Tibial nerve (tissue), 4 donors: Measurements from ENCODE around the gene MRPS2. TPM values are rescaled to one million over a fixed set of nuclear protein-coding genes. Genes with fewer than 3 reads are reported as not detected.
"Not testable (repeated sequence)": the region's sequence is repeated elsewhere in the genome, so short reads cannot be mapped to it uniquely, and the experiment has no call there.

ENCODE experiments used
- DNase-seq, 2 donors: peaks; one replicate each; pipeline ENCODE4 v3.0.0-alpha.2; 2019; ENCODE audit warnings: low spot score in 2 of 2
- H3K27ac ChIP-seq, 4 donors: fragments of 200-600 bp; sonication (generic) in 3 of 4; one replicate each; pipeline ENCODE4 v1.5.1; 2017 to 2019; ENCODE audit warnings: mild to moderate bottlenecking in 1 of 4
- H3K27me3 ChIP-seq, 2 donors: fragments of 200-600 bp; sonication (generic) in 1 of 2; one replicate each; pipeline versions ENCODE4 v1.5.1 to v1.6.0; 2017 to 2019
- H3K36me3 ChIP-seq, 3 donors: fragments of 200-600 bp; sonication (generic); one replicate each; pipeline ENCODE4 v1.5.1; 2018 to 2019
- H3K4me1 ChIP-seq, 4 donors: fragments of 200-600 bp; sonication (generic) in 3 of 4; one replicate each; pipeline ENCODE4 v1.5.1; 2017 to 2019
- H3K4me3 ChIP-seq, 4 donors: fragments of 200-600 bp; sonication (generic) in 3 of 4; one replicate each; pipeline ENCODE4 v1.5.1; 2017 to 2019; ENCODE audit warnings: mild to moderate bottlenecking in 1 of 4, moderate library complexity in 1 of 4
- H3K9me3 ChIP-seq, 4 donors: fragments of 200-600 bp; sonication (generic) in 3 of 4; one replicate each; pipeline ENCODE4 v1.5.1; 2017 to 2019
- CTCF ChIP-seq, 5 experiments: fragments of 200-600 bp in 3 of 5; fragments of 450-650 bp in 2 of 5; sonication (generic) in 3 of 5; IDR thresholded peaks; one replicate each; pipeline ENCODE4 v1.5.1; 2016 to 2019; ENCODE audit warnings: antibody characterized with exemption in 5 of 5, mild to moderate bottlenecking in 3 of 5, moderate library complexity in 2 of 5
- EP300 ChIP-seq, 2 donors: sonication (generic); formaldehyde crosslinking; IDR thresholded peaks; one replicate each; pipeline ENCODE4 v1.6.1; 2017; ENCODE audit warnings: antibody characterized with exemption in 2 of 2, mild to moderate bottlenecking in 1 of 2
- POLR2A ChIP-seq, 2 donors: fragments of 450-650 bp; IDR thresholded peaks; one replicate each; pipeline ENCODE4 v1.6.1; 2017; ENCODE audit warnings: antibody characterized with exemption in 2 of 2, mild to moderate bottlenecking in 2 of 2, moderate library complexity in 2 of 2
- WGBS, 2 donors: methylation state at CpG; one replicate each; pipeline ENCODE4 v1.1.5; 2018; 5-methylcytosine and 5-hydroxymethylcytosine counted together
- total RNA-seq, 4 donors: library from RNA; depleted of rRNA; stranded (reverse); fragments of >200 nt; gene quantifications; one replicate each; pipeline ENCODE4 v1.1.0, GENCODE V29; 2016

MRPS2 gene
- 10 to 100 TPM; 24.9 to 29.2 (median 26.3) TPM for total RNA-seq

GRCh38 chr9:135500525-135501260, at the start of gene MRPS2:
Gene MRPS2, plus strand, starts transcription at chr9:135500682. Its CDS starts 29 bp downstream, at chr9:135500711.
- 1% methylated on average over 41 to 68 of the region's 92 CpGs for WGBS, 2 donors
- Histone ChIP-seq H3K9me3 (no peaks in the 10 kb centered on the region), H3K27ac (peak within 1 kb of the TSS; percentile 40 to 83 (median 79)), H3K36me3 (peaks cover 0 to 40% (median 9%) of the 10 kb centered on the region in 3 donors), H3K4me1 (peaks cover 0 to 34% (median 19%) of the 10 kb centered on the region in 4 donors), H3K4me3 (peak within 1 kb of the TSS; percentile 65 to 100 (median 72)), H3K27me3 (no peaks in the 10 kb centered on the region)
- peak; percentile 88 to 95 (median 91) for TF ChIP-seq CTCF (IDR thresholded peaks at IDR 0.05)
- TF ChIP-seq EP300 (IDR thresholded peaks at IDR 0.05): peak in 1 of 2 donors; percentile 70
- TF ChIP-seq POLR2A (IDR thresholded peaks at IDR 0.05): peak in 1 of 2 donors; percentile 30
- peak; percentile 63 to 65 for DNase-seq

GRCh38 chr9:135450956-135451355, 49.5 kb upstream of the MRPS2 start:
- Histone ChIP-seq H3K4me1 (no peaks in the 10 kb centered on the region), H3K4me3 (no peak overlapping the region), H3K36me3 (no peaks in the 10 kb centered on the region), H3K27me3 (no peaks in the 10 kb centered on the region), H3K9me3 (peaks cover 0 to 23% (median 0%) of the 10 kb centered on the region in 4 donors), H3K27ac (no peak overlapping the region)
- 86 to 91% methylated on average over 10 of the region's 10 CpGs for WGBS, 2 donors
- TF ChIP-seq CTCF (IDR thresholded peaks at IDR 0.05) (no peak), EP300 (IDR thresholded peaks at IDR 0.05) (no peak)
- DNase-seq: no peak

- not testable (repeated sequence) for H3K4me3 ChIP-seq, H3K4me1 ChIP-seq, H3K27me3 ChIP-seq, DNase-seq, H3K36me3 ChIP-seq, H3K27ac ChIP-seq
- WGBS, 2 donors: 82 to 83% methylated on average over 7 of the region's 7 CpGs
- H3K9me3 ChIP-seq: peaks cover 0 to 23% (median 0%) of the 10 kb centered on the region in 4 donors
Observed at GRCh38 chr9:135451909-135452308, 48.6 kb upstream of the MRPS2 start.

- WGBS, 2 donors: 88 to 92% methylated on average over 5 of the region's 5 CpGs
- no peak overlapping the region for H3K4me3 ChIP-seq
- TF ChIP-seq EP300 (IDR thresholded peaks at IDR 0.05) (no peak), CTCF (IDR thresholded peaks at IDR 0.05) (no peak), POLR2A (IDR thresholded peaks at IDR 0.05) (no peak)
- peaks cover 0 to 23% (median 0%) of the 10 kb centered on the region in 4 donors for H3K9me3 ChIP-seq
- no peak for DNase-seq
- no peaks in the 10 kb centered on the region for H3K36me3 ChIP-seq
- no peak overlapping the region for H3K27ac ChIP-seq
- no peaks in the 10 kb centered on the region for H3K4me1 ChIP-seq
- H3K27me3 ChIP-seq: peaks cover 0 to 6% of the 10 kb centered on the region in 2 donors
Observed at GRCh38 chr9:135454737-135455136, 45.7 kb upstream of the MRPS2 start.

GRCh38 chr9:135455401-135456030, 45.0 kb upstream of the MRPS2 start:
- no peak for DNase-seq

More at GRCh38 chr9:135455401-135456030, 45.0 kb upstream of the MRPS2 start:
- Histone ChIP-seq H3K4me1 (no peaks in the 10 kb centered on the region), H3K27ac (no peak overlapping the region), H3K36me3 (no peaks in the 10 kb centered on the region), H3K4me3 (no peak overlapping the region), H3K27me3 (peaks cover 0 to 6% of the 10 kb centered on the region in 2 donors), H3K9me3 (peaks cover 0 to 23% (median 0%) of the 10 kb centered on the region in 4 donors)
- no peak for TF ChIP-seq EP300 (IDR thresholded peaks at IDR 0.05)
- no peak for TF ChIP-seq POLR2A (IDR thresholded peaks at IDR 0.05)
- TF ChIP-seq CTCF (IDR thresholded peaks at IDR 0.05): no peak
- 64 to 72% methylated on average over 23 of the region's 23 CpGs for WGBS, 2 donors
